GM19463 (cell line): ENCODE measurements around the gene TRIM50.
"Not testable (repeated sequence)": the region's sequence is repeated elsewhere in the genome, so short reads cannot be mapped to it uniquely, and the experiment has no call there.

ENCODE experiments used
- ATAC-seq: cut with Tn5 transposase; IDR thresholded peaks from one replicate; pipeline ENCODE4 v1.9.1; 2021; ENCODE audit warnings: mild to moderate bottlenecking, moderate library complexity; ENCODE audit not compliant: unreplicated experiment

TRIM50 gene

GRCh38 chr7:73327922-73328321 lies at the start of gene TRIM50, which contains the start of gene FKBP6:
Gene TRIM50, minus strand, starts transcription at chr7:73328082. Its CDS starts 3,295 bp downstream, at chr7:73324787.
Gene FKBP6, plus strand, starts transcription at chr7:73328161. Its CDS starts 268 bp downstream, at chr7:73328429.
- not testable (repeated sequence) for ATAC-seq

- no peak for ATAC-seq
Measured at GRCh38 chr7:73376671-73377412, 49.0 kb upstream of the TRIM50 start.

- ATAC-seq, result not testable (repeated sequence)
Measured at GRCh38 chr7:73376262-73376661, 48.4 kb upstream of the TRIM50 start.

GRCh38 chr7:73373741-73374140 lies 45.9 kb upstream of the TRIM50 start:
- no peak for ATAC-seq

- ATAC-seq, result no peak
Measured at GRCh38 chr7:73369622-73370021, 41.7 kb upstream of the TRIM50 start.

GRCh38 chr7:73369009-73369408 lies 41.1 kb upstream of the TRIM50 start:
- ATAC-seq, result no peak

- ATAC-seq, result no peak
Measured at GRCh38 chr7:73366990-73367389, 39.1 kb upstream of the TRIM50 start.

- no peak for ATAC-seq
Measured at GRCh38 chr7:73366127-73366526, 38.2 kb upstream of the TRIM50 start.

GRCh38 chr7:73364006-73364728 lies 36.3 kb upstream of the TRIM50 start:
- ATAC-seq, result no peak

GRCh38 chr7:73363225-73364005 lies 35.5 kb upstream of the TRIM50 start:
- no peak for ATAC-seq

- ATAC-seq, result not testable (repeated sequence)
Measured at GRCh38 chr7:73360590-73360989, 32.7 kb upstream of the TRIM50 start.

GRCh38 chr7:73359746-73360375 lies 32.0 kb upstream of the TRIM50 start:
- ATAC-seq, result no peak

- ATAC-seq, result no peak
Measured at GRCh38 chr7:73359306-73359705, 31.4 kb upstream of the TRIM50 start.

GRCh38 chr7:73358590-73359275 lies 30.9 kb upstream of the TRIM50 start:
- ATAC-seq, result no peak

GRCh38 chr7:73356159-73356558 lies 28.3 kb upstream of the TRIM50 start:
- no peak for ATAC-seq

GRCh38 chr7:73354821-73355220 lies 26.9 kb upstream of the TRIM50 start:
- ATAC-seq, result no peak

- ATAC-seq, result no peak
Measured at GRCh38 chr7:73354196-73354595, 26.3 kb upstream of the TRIM50 start.

- no peak for ATAC-seq
Measured at GRCh38 chr7:73353243-73353642, 25.4 kb upstream of the TRIM50 start.

- ATAC-seq, result no peak
Measured at GRCh38 chr7:73352784-73353183, 24.9 kb upstream of the TRIM50 start.

- no peak for ATAC-seq
Measured at GRCh38 chr7:73351447-73352167, 23.7 kb upstream of the TRIM50 start.
